ENCODE data around the gene PLEKHB1. TPM values are rescaled to one million over a fixed set of nuclear protein-coding genes. Genes with fewer than 3 reads are reported as not detected.

The PLEKHB1 gene
- total RNA-seq, 1 experiment from 2014 or later: 12.7 TPM

GRCh38 chr11:73645121-73645969, 1.0 kb upstream of the PLEKHB1 start:
- Histone ChIP-seq H3K4me3 (ENCODE audit: low read depth, low read length) (no peak overlapping the region), H3K36me3 (ENCODE audit: control insufficient read depth, insufficient read depth, low read length) (no peaks in the 10 kb centered on the region), H3K9me3 (no peaks in the 10 kb centered on the region), H3K27me3 (replicated peaks; ENCODE audit: control insufficient read depth, insufficient read depth, low read length) (no peaks in the 10 kb centered on the region), H3K4me1 (peaks cover 10% of the 10 kb centered on the region; the same call in 1 of the 2 replicates)
- no peak overlapping the region for H3K4me3 Mint-ChIP-seq (ENCODE audit: unreplicated experiment)
- H3K27me3 Mint-ChIP-seq (ENCODE audit: insufficient read depth, unreplicated experiment): no peaks in the 10 kb centered on the region
- CTCF ChIA-PET: interaction anchor here (1.0 to 3.9 kb wide), 2 partner anchors 17 to 20 kb away, joined by 3 to 19 read pairs; no protein-coding TSS in a partner anchor
- no peak for DNase-seq
- no peaks in the 10 kb centered on the region for H3K9me3 Mint-ChIP-seq (ENCODE audit: unreplicated experiment)
- peaks cover 8% of the 10 kb centered on the region for H3K36me3 Mint-ChIP-seq (ENCODE audit: insufficient read depth, unreplicated experiment)
- POLR2A ChIA-PET: no interaction called here
- no peak for TF ChIP-seq CTCF (IDR thresholded peaks at IDR 0.05; ENCODE audit: insufficient read depth in 1 of 2, low read depth in 1 of 2, low read length in 1 of 2, severe bottlenecking in 1 of 2, unreplicated experiment in 1 of 2)
- peaks cover 25% of the 10 kb centered on the region for H3K4me1 Mint-ChIP-seq (ENCODE audit: low read depth, unreplicated experiment)
- BruUV-seq (replicated peaks): no TSS peak
- intact Hi-C loops (cut with micrococcal nuclease; ENCODE audit: unreplicated experiment): no loop called here
- H3K27ac Mint-ChIP-seq (ENCODE audit: unreplicated experiment): no peak overlapping the region

GRCh38 chr11:73647459-73648100, 1.2 kb downstream of the PLEKHB1 start:
- Histone ChIP-seq H3K4me1 (peaks cover 10% of the 10 kb centered on the region; the same call in 1 of the 2 replicates), H3K4me3 (ENCODE audit: low read depth, low read length) (peak overlapping the region; percentile 40), H3K9me3 (no peaks in the 10 kb centered on the region), H3K27me3 (replicated peaks; ENCODE audit: control insufficient read depth, insufficient read depth, low read length) (no peaks in the 10 kb centered on the region), H3K36me3 (ENCODE audit: control insufficient read depth, insufficient read depth, low read length) (no peaks in the 10 kb centered on the region)
- H3K27me3 Mint-ChIP-seq (ENCODE audit: insufficient read depth, unreplicated experiment): no peaks in the 10 kb centered on the region
- CTCF ChIA-PET: interaction anchor here (0.6 to 3.9 kb wide), 3 partner anchors 22 to 1017 kb away, joined by 3 to 19 read pairs (median 3); partner anchors contain the start of gene RAB6A
- intact Hi-C loops (cut with micrococcal nuclease; ENCODE audit: unreplicated experiment): loop anchor here (1.0 kb wide), 2 partner anchors 18 to 49 kb away; partner anchors contain the start of gene FAM168A
- TF ChIP-seq CTCF (IDR thresholded peaks at IDR 0.05; ENCODE audit: insufficient read depth in 1 of 2, low read depth in 1 of 2, low read length in 1 of 2, severe bottlenecking in 1 of 2, unreplicated experiment in 1 of 2): no peak
- H3K9me3 Mint-ChIP-seq (ENCODE audit: unreplicated experiment): no peaks in the 10 kb centered on the region
- H3K27ac Mint-ChIP-seq (ENCODE audit: unreplicated experiment): peak overlapping the region; percentile 36
- POLR2A ChIA-PET: interaction anchor here (0.7 kb wide), 1 partner anchor 113 kb away, joined by 4 read pairs; the partner anchor contains the start of gene RAB6A
- H3K4me3 Mint-ChIP-seq (ENCODE audit: unreplicated experiment): peak overlapping the region; percentile 78
- peak; percentile 94 to 95 for DNase-seq
- H3K4me1 Mint-ChIP-seq (ENCODE audit: low read depth, unreplicated experiment): peaks cover 25% of the 10 kb centered on the region
- BruUV-seq (replicated peaks): no TSS peak
- H3K36me3 Mint-ChIP-seq (ENCODE audit: insufficient read depth, unreplicated experiment): peaks cover 8% of the 10 kb centered on the region

- Mint-ChIP-seq H3K4me3 (ENCODE audit: unreplicated experiment) (peak overlapping the region; percentile 78), H3K4me1 (ENCODE audit: low read depth, unreplicated experiment) (peaks cover 25% of the 10 kb centered on the region), H3K36me3 (ENCODE audit: insufficient read depth, unreplicated experiment) (peaks cover 8% of the 10 kb centered on the region), H3K27me3 (ENCODE audit: insufficient read depth, unreplicated experiment) (no peaks in the 10 kb centered on the region), H3K27ac (ENCODE audit: unreplicated experiment) (peak overlapping the region; percentile 36), H3K9me3 (ENCODE audit: unreplicated experiment) (no peaks in the 10 kb centered on the region)
- Histone ChIP-seq H3K9me3 (no peaks in the 10 kb centered on the region), H3K4me3 (ENCODE audit: low read depth, low read length) (no peak overlapping the region), H3K4me1 (peaks cover 10% of the 10 kb centered on the region; the same call in 1 of the 2 replicates), H3K27me3 (replicated peaks; ENCODE audit: control insufficient read depth, insufficient read depth, low read length) (no peaks in the 10 kb centered on the region), H3K36me3 (ENCODE audit: control insufficient read depth, insufficient read depth, low read length) (no peaks in the 10 kb centered on the region)
- CTCF ChIA-PET: interaction anchor here (0.6 to 3.9 kb wide), 2 partner anchors 23 to 1018 kb away, joined by 3 to 19 read pairs; no protein-coding TSS in a partner anchor
- DNase-seq: no peak
- no TSS peak for BruUV-seq (replicated peaks)
- intact Hi-C loops (cut with micrococcal nuclease; ENCODE audit: unreplicated experiment): no loop called here
- no peak for TF ChIP-seq CTCF (IDR thresholded peaks at IDR 0.05; ENCODE audit: insufficient read depth in 1 of 2, low read depth in 1 of 2, low read length in 1 of 2, severe bottlenecking in 1 of 2, unreplicated experiment in 1 of 2)
- POLR2A ChIA-PET: no interaction called here
These were observed 1.7 kb downstream of the PLEKHB1 start for GRCh38 chr11:73648121-73648520.
